Activated naive CD4-positive, alpha-beta T cell treated with anti-CD3 and anti-CD28 coated beads, Interleukin-2, amount 50 U/mL, for 16 hours (primary cell): ENCODE measurements around the gene CCM2.
A peak's percentile ranks its signal among the peaks of the same experiment; 100 is the strongest.

Source experiments
- DNase-seq: peaks from one replicate; pipeline ENCODE4 v3.0.0-alpha.2; 2020

The CCM2 gene

DNA sequence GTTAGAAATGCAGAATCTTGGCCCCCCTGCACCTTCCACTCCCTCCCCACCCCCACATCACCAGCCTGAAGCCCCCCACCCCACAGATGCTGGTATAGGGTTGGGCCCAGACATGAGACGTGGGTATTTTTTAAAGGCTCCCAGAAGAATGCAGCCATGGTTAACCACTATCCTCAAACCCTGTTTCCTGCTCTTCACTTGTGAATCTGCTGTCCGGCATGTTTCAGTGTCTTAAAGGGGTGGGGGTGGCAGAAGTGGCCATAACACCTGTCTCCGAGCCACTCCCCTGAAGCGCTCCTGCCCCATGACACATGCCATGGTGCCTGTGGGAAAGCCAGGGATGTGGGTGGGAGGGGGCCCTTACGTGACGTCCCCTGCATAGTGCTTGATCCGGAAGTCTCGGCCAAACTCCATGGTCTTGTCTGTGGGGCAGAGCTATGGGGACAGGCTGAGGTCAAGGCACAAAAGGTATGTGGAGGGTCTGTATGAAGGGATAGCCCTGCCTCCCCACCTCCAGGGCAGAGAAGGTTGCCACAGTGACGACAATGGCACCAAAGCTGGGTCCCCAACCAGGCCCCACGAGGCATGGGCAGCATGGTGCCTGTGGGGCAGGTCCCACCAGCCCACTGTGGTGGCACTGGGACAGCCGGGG, 30.8 kb upstream of the CCM2 start:
- DNase-seq: no peak

GRCh38 chr7:44969701-44970522, 30.1 kb upstream of the CCM2 start:
- no peak for DNase-seq

DNA sequence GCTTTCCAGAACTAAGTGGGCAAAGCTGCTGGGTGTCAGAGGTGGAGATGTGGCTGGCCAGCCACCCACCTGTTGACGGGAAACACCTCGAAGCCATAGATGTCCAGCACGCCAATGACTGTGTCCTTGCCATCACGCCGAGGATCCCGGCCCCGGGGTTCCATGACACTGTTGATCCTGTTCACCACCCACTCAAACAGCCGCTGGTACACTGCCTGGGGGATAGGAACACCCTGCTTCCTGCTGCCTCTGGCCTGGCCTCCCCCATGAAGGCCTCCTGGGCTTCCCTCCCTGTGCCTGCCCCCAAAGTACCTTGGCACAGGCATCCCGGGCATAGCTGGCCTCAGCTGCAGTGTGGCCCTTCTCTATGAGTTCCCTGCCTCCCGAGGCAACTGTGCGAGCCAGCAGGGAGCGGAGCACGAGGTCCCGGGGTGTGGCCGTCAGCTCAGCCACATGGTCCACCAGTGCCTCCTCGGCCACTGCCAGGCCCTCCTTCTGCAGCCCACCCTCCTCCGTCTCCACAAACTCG, 29.4 kb upstream of the CCM2 start:
- no peak for DNase-seq

DNA sequence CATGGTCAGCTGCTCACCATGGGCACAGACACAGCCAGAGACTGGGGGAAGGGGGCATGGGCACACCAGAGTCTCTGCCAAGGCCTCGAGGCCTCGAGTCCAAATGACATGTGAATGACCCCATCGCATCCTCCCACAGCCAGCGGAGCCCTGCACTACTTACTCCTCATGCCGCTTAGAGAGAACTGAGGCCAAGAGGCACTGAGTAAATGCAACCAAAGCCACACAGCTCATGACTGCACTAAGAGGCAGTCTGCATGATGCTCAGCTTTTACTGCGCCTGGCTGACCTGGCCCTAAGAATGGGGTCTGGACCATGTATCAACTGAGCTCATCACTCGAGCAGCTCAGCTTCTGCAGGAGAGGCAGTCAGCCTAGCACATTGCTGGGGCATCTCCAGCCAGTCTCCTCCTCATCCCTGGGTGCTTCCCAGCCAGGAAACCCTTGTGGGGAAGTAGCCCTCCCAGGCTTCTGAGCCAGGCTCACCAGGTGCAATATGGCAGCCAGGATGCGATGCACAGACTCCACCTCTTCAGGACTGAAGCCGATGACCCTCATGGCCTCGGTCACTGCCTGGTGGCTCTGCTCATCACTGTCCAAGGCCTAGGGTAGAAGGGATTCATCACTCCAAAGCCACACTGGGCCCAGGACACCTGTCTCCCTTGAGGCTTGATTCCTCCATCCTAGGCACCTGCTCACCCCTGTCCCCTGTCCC, 28.7 kb upstream of the CCM2 start:
- DNase-seq: no peak

GRCh38 chr7:44971902-44972441, 28.0 kb upstream of the CCM2 start:
- DNase-seq: no peak

GRCh38 chr7:44972562-44972961, 27.4 kb upstream of the CCM2 start:
- DNase-seq: no peak

GRCh38 chr7:44973610-44974401, 26.2 kb upstream of the CCM2 start:
- DNase-seq: peak; percentile 62

- no peak for DNase-seq
Observed at GRCh38 chr7:44974549-44974948, 25.5 kb upstream of the CCM2 start.

- DNase-seq: no peak
Observed at GRCh38 chr7:44975331-44976039, 24.5 kb upstream of the CCM2 start.

DNA sequence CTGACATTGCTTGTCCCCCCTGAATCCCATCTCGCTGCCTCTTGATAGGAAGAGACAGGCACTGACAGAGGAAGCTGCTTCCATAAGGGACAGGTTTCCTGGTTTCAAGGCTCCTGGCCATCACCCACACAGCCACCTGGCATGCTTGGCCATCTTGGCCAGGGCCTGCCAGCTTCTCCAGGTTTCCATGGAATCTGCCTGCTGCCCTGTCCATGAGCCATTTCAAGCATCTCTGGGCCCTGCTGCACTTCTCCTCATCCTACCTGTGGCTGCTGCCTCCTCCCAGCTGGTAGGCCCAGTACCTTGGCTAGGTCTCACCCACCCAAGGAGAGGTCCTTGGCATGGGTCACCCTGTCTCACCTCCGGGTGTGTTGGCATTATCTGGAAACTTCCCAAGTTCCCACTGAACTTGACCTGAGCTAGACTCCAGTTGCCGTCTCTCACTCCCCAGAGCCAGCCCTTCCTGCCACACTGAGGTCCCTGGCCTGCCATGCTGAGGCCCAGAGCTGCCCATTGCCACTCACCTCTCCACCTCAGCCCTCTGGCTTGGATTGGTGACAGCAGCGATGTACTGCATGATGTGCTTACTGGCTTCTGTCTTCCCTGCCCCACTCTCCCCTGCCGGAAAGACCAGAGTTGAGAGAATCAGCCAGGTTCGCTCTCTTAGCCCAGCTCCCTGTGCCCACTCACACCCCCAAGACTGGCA, 23.8 kb upstream of the CCM2 start:
- no peak for DNase-seq

DNA sequence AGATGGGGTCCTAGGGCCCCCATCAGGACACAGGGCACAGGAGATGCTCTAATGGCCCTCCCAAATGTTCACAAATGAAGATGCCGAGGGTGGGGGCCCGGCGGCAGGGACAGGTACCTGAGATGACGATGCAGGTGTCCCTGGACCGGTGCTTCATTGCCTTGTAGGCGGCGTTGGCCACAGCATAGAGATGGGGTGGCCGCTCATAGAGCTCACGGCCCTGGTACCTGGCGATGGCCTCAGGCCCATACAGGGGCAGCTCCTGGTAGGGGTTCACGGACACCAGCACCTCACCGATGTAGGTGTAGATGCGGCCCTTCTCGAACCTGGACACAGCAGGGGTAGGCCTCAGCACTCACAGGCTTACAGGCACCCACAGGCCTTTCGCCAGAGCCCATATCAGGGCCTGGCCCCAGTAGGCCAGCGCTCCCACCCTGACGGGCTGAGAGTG, 23.2 kb upstream of the CCM2 start:
- no peak for DNase-seq

DNA sequence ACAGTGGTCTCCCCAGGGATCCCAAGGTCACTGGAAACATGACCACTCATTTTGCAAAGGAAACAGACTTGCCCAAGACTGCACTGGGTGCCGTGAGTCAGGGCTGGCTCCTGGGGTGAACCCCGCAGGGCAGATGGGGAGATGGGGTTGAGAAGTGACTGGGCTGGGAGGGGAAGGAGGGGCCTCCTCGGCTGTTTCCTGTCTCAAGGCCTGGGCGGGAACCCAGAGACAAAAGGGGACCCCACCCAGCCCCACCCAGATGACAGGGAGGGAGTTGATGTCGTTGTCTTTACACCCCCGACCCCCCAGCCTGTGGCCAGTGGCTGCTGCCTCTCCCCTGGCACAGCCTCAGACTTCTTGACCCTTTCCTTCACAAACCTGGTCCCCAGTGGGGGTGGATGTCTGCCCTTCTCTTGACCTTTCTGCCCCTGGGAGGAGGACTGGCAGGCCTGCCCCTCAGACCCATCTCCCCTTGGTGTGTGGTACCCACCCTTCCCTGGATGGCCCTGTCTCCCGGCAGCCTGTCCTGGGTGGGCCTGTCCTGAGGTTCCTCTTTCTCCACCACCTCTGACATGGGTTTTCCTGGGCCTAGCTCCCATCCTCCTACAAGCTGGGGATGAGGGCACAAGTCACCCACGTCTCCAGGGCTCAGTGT, 22.6 kb upstream of the CCM2 start:
- peak; percentile 69 for DNase-seq

DNA sequence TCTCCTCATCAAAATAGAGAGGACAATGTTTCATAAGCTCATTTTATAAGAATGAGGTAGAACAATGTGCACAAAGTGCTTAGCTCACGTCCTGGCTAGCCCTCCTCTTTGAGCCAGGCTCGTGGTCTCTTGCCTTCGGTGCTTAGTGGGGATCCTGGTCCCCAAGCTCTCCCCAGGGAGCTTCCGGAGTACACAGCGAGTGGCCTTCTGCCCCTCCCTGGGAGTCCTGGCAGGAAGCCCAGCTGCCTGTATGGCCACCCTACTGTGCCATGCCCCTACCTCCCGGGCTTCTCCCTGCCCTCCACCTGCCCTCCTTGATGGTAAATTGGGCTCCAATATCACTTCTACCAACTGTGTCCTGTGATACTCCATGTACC, 22.1 kb upstream of the CCM2 start:
- no peak for DNase-seq

- peak; percentile 66 for DNase-seq
Observed at GRCh38 chr7:44978511-44979366, 21.3 kb upstream of the CCM2 start, which contains the start of gene MYO1G. MYO1G (minus strand) TSS chr7:44979015; CDS start chr7:44978961, 54 bp downstream.

DNA sequence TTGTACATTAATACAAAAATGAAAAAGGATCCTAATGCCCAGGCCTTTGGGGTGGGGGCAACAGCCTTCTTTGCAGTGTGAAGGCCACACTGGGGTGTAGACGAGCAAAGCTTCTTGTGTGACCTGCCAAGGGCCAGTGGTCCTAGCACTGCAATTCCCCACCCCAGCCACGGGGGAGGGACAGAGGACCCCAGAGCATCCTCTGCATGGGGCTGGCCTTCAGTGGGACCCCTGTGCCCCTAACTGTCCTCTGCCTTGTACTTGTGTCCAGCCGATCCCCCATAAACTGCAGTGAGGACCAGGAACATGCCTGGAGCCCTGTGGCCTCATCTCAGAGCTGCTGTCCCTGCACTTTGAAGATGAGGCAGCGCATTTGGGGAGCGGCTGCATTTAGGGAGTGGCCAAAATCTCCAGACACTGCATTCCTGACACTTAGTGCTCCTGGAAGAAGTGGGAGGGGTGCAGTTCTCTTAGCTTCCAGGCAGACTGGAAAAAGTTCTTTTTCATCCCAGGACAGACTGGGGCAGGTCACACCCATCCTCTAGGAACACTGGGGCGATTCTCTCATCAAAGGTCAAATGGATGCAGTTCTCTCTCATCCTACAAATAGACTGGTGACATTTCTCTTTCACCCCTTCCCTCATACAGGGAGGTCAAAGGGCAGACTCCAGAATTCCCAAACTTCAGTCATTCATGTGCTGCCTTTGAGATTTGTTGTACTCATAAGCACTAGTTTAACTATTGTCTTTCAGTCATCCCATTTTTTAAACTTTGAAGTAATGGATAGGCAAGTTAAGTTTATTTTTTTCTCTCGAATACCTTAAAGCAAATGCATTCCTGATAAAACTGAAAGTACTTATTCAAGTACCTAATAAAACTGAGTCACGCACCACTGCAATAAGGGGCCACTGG, 20.3 kb upstream of the CCM2 start:
- no peak for DNase-seq

- DNase-seq: peak; percentile 67
Observed at GRCh38 chr7:44980393-44981034, 19.5 kb upstream of the CCM2 start.

- DNase-seq: no peak
Observed at GRCh38 chr7:44981035-44981706, 18.8 kb upstream of the CCM2 start.
